ENCODE measurements around the gene PPM1J. TPM values are rescaled to one million over a fixed set of nuclear protein-coding genes. Genes with fewer than 3 reads are reported as not detected.

PPM1J gene
- total RNA-seq, 1 donor from 2014 or later: 0.69 TPM

- Mint-ChIP-seq H3K4me3 (ENCODE audit: unreplicated experiment) (peak overlapping the region; percentile 92), H3K9me3 (ENCODE audit: unreplicated experiment) (peaks cover 1% of the 10 kb centered on the region), H3K27ac (ENCODE audit: unreplicated experiment) (no peak overlapping the region), H3K4me1 (ENCODE audit: low read depth, unreplicated experiment) (no peaks in the 10 kb centered on the region), H3K36me3 (ENCODE audit: unreplicated experiment) (no peaks in the 10 kb centered on the region), H3K27me3 (ENCODE audit: unreplicated experiment) (peaks cover 5% of the 10 kb centered on the region)
- DNase-seq: no peak
- TF ChIP-seq, protein P1, sequence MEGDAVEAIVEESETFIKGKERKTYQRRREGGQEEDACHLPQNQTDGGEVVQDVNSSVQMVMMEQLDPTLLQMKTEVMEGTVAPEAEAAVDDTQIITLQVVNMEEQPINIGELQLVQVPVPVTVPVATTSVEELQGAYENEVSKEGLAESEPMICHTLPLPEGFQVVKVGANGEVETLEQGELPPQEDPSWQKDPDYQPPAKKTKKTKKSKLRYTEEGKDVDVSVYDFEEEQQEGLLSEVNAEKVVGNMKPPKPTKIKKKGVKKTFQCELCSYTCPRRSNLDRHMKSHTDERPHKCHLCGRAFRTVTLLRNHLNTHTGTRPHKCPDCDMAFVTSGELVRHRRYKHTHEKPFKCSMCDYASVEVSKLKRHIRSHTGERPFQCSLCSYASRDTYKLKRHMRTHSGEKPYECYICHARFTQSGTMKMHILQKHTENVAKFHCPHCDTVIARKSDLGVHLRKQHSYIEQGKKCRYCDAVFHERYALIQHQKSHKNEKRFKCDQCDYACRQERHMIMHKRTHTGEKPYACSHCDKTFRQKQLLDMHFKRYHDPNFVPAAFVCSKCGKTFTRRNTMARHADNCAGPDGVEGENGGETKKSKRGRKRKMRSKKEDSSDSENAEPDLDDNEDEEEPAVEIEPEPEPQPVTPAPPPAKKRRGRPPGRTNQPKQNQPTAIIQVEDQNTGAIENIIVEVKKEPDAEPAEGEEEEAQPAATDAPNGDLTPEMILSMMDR (IDR thresholded peaks at IDR 0.05; ENCODE audit: partially characterized antibody, unreplicated experiment): peak; percentile 11
Measured at GRCh38 chr1:112673592-112674439, 41.3 kb downstream of the PPM1J start.

GRCh38 chr1:112672842-112673241 lies 42.3 kb downstream of the PPM1J start:
- no peak for DNase-seq
- Mint-ChIP-seq H3K4me3 (ENCODE audit: unreplicated experiment) (peak overlapping the region; percentile 58), H3K9me3 (ENCODE audit: unreplicated experiment) (peaks cover 1% of the 10 kb centered on the region), H3K27me3 (ENCODE audit: unreplicated experiment) (peaks cover 5% of the 10 kb centered on the region), H3K36me3 (ENCODE audit: unreplicated experiment) (no peaks in the 10 kb centered on the region), H3K4me1 (ENCODE audit: low read depth, unreplicated experiment) (no peaks in the 10 kb centered on the region), H3K27ac (ENCODE audit: unreplicated experiment) (no peak overlapping the region)
- TF ChIP-seq, protein P1 (IDR thresholded peaks at IDR 0.05; ENCODE audit: partially characterized antibody, unreplicated experiment): no peak

- peaks cover 1% of the 10 kb centered on the region for H3K9me3 Mint-ChIP-seq (ENCODE audit: unreplicated experiment)
- H3K27me3 Mint-ChIP-seq (ENCODE audit: unreplicated experiment): peaks cover 3% of the 10 kb centered on the region
- H3K4me3 Mint-ChIP-seq (ENCODE audit: unreplicated experiment): no peak overlapping the region
- H3K36me3 Mint-ChIP-seq (ENCODE audit: unreplicated experiment): no peaks in the 10 kb centered on the region
- no peaks in the 10 kb centered on the region for H3K4me1 Mint-ChIP-seq (ENCODE audit: low read depth, unreplicated experiment)
- H3K27ac Mint-ChIP-seq (ENCODE audit: unreplicated experiment): no peak overlapping the region
- TF ChIP-seq, protein P1 (IDR thresholded peaks at IDR 0.05; ENCODE audit: partially characterized antibody, unreplicated experiment): no peak
- no peak for DNase-seq
Measured at GRCh38 chr1:112672009-112672408, 43.1 kb downstream of the PPM1J start.

GRCh38 chr1:112666946-112667345 lies 48.2 kb downstream of the PPM1J start:
- no peaks in the 10 kb centered on the region for H3K4me1 Mint-ChIP-seq (ENCODE audit: low read depth, unreplicated experiment)
- no peak overlapping the region for H3K4me3 Mint-ChIP-seq (ENCODE audit: unreplicated experiment)
- H3K9me3 Mint-ChIP-seq (ENCODE audit: unreplicated experiment): no peaks in the 10 kb centered on the region
- H3K27ac Mint-ChIP-seq (ENCODE audit: unreplicated experiment): no peak overlapping the region
- H3K27me3 Mint-ChIP-seq (ENCODE audit: unreplicated experiment): no peaks in the 10 kb centered on the region
- no peak for DNase-seq
- no peaks in the 10 kb centered on the region for H3K36me3 Mint-ChIP-seq (ENCODE audit: unreplicated experiment)
- TF ChIP-seq, protein P1 (IDR thresholded peaks at IDR 0.05; ENCODE audit: partially characterized antibody, unreplicated experiment): no peak

GRCh38 chr1:112665857-112666256 lies 49.3 kb downstream of the PPM1J start:
- DNase-seq: no peak
- TF ChIP-seq, protein P1 (IDR thresholded peaks at IDR 0.05; ENCODE audit: partially characterized antibody, unreplicated experiment): no peak
- Mint-ChIP-seq H3K9me3 (ENCODE audit: unreplicated experiment) (no peaks in the 10 kb centered on the region), H3K27me3 (ENCODE audit: unreplicated experiment) (no peaks in the 10 kb centered on the region), H3K27ac (ENCODE audit: unreplicated experiment) (no peak overlapping the region), H3K4me3 (ENCODE audit: unreplicated experiment) (no peak overlapping the region), H3K36me3 (ENCODE audit: unreplicated experiment) (peaks cover 7% of the 10 kb centered on the region), H3K4me1 (ENCODE audit: low read depth, unreplicated experiment) (no peaks in the 10 kb centered on the region)
